Activated B cell treated with CpG ODN at 0.5 μM for 24 hours (primary cell): ENCODE measurements around the gene AGAP1. TPM values are rescaled to one million over a fixed set of nuclear protein-coding genes. Genes with fewer than 3 reads are reported as not detected.

Experiments used
- ATAC-seq: fragments of 200-7000 bp; cut with Tn5 transposase; one replicate; pipeline ENCODE4 v1.10.0; 2021; ENCODE audit warnings: low read depth, mild to moderate bottlenecking, moderate library complexity
- CTCF ChIA-PET: fragments of 350-600 bp; sonication (Branson Sonifier 250); formaldehyde crosslinking; loops from one replicate; lab custom pipeline; 2021; ENCODE audit warnings: antibody characterized with exemption; lab: Charles Lee
- POLR2A ChIA-PET: fragments of 350-600 bp; sonication (Branson Sonifier 250); formaldehyde crosslinking; loops from one replicate; lab custom pipeline; 2021; ENCODE audit warnings: antibody characterized with exemption; lab: Charles Lee
- DNase-seq: peaks from one replicate; pipeline ENCODE4 v3.0.0; 2022
- H3K27ac Mint-ChIP-seq: one replicate; pipeline ENCODE4 v1.8.0; 2020; ENCODE audit warnings: mixed read lengths
- H3K27me3 Mint-ChIP-seq: one replicate; pipeline ENCODE4 v1.8.0; 2021; ENCODE audit warnings: mixed read lengths
- H3K36me3 Mint-ChIP-seq: one replicate; pipeline ENCODE4 v1.8.0; 2021; ENCODE audit warnings: low read depth, mixed read lengths
- H3K4me1 Mint-ChIP-seq: one replicate; pipeline ENCODE4 v1.8.0; 2021; ENCODE audit warnings: mixed read lengths
- H3K4me3 Mint-ChIP-seq: one replicate; pipeline ENCODE4 v1.8.0; 2020; ENCODE audit warnings: mild to moderate bottlenecking, mixed read lengths
- H3K9me3 Mint-ChIP-seq: one replicate; pipeline ENCODE4 v1.8.0; 2020; ENCODE audit warnings: mixed read lengths
- intact Hi-C: fragments of 100-400 bp; cut with micrococcal nuclease; formaldehyde crosslinking; loops from one replicate; pipeline ENCODE4 v1.15.1; 2024
- total RNA-seq: library from RNA; stranded (reverse); gene quantifications from 2 replicates; pipeline ENCODE4 v1.2.3, GENCODE V29; 2022
- TF ChIP-seq, protein P1 (sequence below): fragments of 200-600 bp; IDR thresholded peaks from one replicate; pipeline ENCODE4 v1.8.0; 2022; ENCODE audit warnings: antibody characterized with exemption, mild to moderate bottlenecking

Gene AGAP1
- total RNA-seq, 1 donor from 2014 or later, result not detected

DNA sequence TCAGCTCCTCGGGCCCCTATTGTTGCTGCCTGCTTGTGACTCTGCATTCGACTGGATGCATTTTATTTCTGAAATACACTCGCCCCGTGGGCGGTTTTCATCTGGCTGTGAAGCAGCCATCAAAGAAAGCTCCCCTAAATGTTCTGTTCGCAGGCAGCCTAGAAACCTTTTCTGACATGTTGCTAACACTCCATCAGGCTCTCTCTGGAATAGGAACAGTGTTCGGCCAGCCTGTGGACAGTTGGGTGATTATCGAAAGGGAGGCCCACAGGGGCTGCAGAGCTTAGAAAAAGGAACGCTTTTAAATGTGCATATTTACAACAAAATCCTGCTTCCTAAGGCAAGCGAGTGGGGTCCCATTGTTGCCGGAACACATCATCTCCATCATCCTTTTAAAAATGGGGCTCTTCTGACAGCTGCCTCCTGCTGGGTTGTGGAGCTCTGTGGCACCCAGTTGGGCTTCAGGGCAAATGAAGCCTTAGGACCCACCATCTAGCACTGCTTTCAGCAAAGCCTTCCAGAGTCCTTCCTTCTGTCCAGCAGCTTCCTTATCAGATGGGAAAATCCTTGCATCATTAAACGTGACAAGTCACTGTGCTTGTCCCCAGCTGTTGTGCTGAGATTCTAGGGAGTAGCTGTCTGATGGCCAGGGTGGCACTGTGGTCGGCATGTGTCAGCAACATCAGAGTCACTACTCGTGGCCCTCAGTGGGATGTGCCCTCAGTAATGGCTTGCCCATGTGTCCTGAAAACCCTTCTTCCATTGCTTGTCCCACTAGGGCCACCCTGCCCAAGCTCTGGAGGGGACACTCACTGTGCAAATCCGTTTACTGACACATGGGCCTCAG, 571.7 kb downstream of the AGAP1 start:
- DNase-seq (no peak), ATAC-seq (no peak)
- Mint-ChIP-seq H3K27me3 (no peaks in the 10 kb centered on the region), H3K9me3 (no peaks in the 10 kb centered on the region), H3K27ac (no peak overlapping the region), H3K4me3 (no peak overlapping the region), H3K36me3 (no peaks in the 10 kb centered on the region), H3K4me1 (no peaks in the 10 kb centered on the region)
- TF ChIP-seq, protein P1, sequence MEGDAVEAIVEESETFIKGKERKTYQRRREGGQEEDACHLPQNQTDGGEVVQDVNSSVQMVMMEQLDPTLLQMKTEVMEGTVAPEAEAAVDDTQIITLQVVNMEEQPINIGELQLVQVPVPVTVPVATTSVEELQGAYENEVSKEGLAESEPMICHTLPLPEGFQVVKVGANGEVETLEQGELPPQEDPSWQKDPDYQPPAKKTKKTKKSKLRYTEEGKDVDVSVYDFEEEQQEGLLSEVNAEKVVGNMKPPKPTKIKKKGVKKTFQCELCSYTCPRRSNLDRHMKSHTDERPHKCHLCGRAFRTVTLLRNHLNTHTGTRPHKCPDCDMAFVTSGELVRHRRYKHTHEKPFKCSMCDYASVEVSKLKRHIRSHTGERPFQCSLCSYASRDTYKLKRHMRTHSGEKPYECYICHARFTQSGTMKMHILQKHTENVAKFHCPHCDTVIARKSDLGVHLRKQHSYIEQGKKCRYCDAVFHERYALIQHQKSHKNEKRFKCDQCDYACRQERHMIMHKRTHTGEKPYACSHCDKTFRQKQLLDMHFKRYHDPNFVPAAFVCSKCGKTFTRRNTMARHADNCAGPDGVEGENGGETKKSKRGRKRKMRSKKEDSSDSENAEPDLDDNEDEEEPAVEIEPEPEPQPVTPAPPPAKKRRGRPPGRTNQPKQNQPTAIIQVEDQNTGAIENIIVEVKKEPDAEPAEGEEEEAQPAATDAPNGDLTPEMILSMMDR, result no peak
- CTCF ChIA-PET, result no interaction called here
- POLR2A ChIA-PET, result no interaction called here
- intact Hi-C loops, result no loop called here

DNA sequence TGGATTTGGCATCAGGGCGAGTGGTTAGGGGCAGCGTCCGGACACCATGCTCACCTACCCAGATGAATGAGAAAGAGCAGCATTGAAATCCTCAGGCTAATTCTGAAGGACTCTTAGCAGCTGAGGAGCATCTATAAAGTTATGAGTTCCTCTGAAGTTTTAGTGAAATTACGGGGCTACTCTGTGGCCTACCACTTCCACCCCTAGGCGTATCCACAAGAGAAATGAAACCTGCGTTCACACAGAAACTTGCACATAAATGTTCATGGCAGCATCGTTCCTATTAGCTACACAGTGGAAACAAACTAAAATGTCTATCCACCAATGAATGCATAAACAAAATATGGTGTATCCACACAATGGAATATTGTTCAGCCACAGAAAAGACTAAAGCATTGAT, 576.4 kb downstream of the AGAP1 start:
- Mint-ChIP-seq H3K27ac (no peak overlapping the region), H3K36me3 (no peaks in the 10 kb centered on the region), H3K9me3 (no peaks in the 10 kb centered on the region), H3K27me3 (no peaks in the 10 kb centered on the region), H3K4me3 (no peak overlapping the region), H3K4me1 (no peaks in the 10 kb centered on the region)
- ATAC-seq (no peak), DNase-seq (no peak)
- intact Hi-C loops, result no loop called here
- TF ChIP-seq, protein P1, result no peak
- POLR2A ChIA-PET, result no interaction called here
- CTCF ChIA-PET, result no interaction called here

DNA sequence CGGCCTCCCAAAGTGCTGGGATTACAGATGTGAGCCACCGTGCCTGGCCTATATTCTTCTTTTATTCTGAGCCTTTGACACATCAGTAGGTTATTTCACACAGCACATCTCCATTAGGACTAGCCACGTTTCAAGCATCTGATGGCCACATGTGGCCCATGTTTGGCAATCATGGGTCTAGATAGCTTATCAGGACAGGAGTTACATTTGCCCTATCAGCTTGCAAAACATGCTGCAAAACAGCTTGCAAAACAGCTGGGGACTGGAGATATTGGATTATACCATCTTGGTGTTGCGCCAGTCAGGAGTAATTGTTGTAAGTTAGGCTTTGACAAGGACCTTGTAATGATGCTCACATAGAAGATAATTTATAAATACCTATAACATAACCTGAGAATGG, 579.4 kb downstream of the AGAP1 start:
- POLR2A ChIA-PET, result no interaction called here
- DNase-seq, result no peak
- no peaks in the 10 kb centered on the region for H3K9me3 Mint-ChIP-seq
- ATAC-seq, result no peak
- no peak overlapping the region for H3K27ac Mint-ChIP-seq
- no peaks in the 10 kb centered on the region for H3K36me3 Mint-ChIP-seq
- intact Hi-C loops, result no loop called here
- H3K27me3 Mint-ChIP-seq, result no peaks in the 10 kb centered on the region
- CTCF ChIA-PET, result no interaction called here
- TF ChIP-seq, protein P1, result no peak
- no peak overlapping the region for H3K4me3 Mint-ChIP-seq
- H3K4me1 Mint-ChIP-seq, result no peaks in the 10 kb centered on the region

DNA sequence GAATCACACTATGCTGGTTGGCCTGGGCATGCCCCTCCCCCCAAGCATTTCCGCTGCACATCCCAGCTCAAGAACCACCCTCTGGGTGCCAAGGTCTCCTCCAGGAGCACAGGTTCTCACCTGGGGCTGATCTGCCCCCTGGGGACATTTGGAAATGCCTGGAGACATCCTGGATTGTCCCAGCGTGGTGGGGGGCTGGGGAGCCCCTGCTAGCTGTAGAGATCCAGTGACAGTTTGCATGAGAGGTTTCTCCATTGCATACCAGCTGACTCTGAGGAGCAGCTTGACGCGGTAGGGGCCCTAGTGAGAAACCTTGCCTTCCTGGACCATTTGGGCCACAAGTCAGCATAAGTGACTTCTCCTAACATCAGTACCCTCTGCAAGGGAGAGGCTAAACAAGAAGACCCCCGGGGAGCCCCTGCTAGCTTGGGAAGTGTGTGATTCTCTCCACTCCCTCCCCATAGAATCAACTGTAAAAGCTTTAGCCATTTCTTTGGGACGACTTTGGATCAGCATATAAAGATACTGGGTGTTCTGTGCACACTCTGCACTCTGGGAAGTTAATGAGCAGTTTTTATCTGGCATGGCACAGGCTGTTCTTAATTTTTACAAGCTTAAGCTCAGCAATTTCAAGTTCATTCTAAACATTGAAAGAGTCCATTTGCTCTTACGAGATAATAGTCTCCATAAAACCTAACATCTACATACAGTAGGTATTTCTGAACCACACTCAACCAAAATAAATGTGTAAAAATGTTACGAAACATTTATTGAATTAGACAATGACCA, 580.2 kb downstream of the AGAP1 start:
- H3K27ac Mint-ChIP-seq, result no peak overlapping the region
- H3K9me3 Mint-ChIP-seq, result no peaks in the 10 kb centered on the region
- DNase-seq, result no peak
- H3K4me1 Mint-ChIP-seq, result no peaks in the 10 kb centered on the region
- H3K4me3 Mint-ChIP-seq, result no peak overlapping the region
- H3K36me3 Mint-ChIP-seq, result no peaks in the 10 kb centered on the region
- ChIA-PET POLR2A (no interaction called here), CTCF (no interaction called here)
- H3K27me3 Mint-ChIP-seq, result no peaks in the 10 kb centered on the region
- TF ChIP-seq, protein P1, result no peak
- ATAC-seq, result no peak
- intact Hi-C loops, result no loop called here

DNA sequence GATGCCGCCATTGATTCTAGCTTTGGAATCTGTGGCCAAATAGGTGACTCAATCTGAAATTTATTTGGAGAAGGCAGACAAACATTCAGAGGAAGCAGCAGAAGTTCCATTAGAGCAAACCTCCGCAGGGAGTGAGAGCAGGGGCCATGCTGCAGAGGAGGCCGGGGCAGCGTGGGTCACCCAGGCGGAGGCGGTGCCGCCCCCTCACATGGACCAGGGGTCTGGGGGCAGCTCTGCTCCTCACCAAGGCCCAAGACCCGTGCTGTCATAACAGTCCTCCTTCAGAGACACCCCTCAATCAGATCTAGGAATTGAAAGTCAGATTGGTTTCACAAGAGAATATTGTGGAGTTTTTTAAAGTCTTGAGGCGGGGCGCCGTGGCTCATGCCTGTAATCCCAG, 582.0 kb downstream of the AGAP1 start:
- ATAC-seq (no peak), DNase-seq (no peak)
- H3K9me3 Mint-ChIP-seq, result no peaks in the 10 kb centered on the region
- no peaks in the 10 kb centered on the region for H3K4me1 Mint-ChIP-seq
- ChIA-PET CTCF (no interaction called here), POLR2A (no interaction called here)
- H3K27ac Mint-ChIP-seq, result no peak overlapping the region
- TF ChIP-seq, protein P1, result no peak
- intact Hi-C loops, result no loop called here
- no peaks in the 10 kb centered on the region for H3K27me3 Mint-ChIP-seq
- no peak overlapping the region for H3K4me3 Mint-ChIP-seq
- no peaks in the 10 kb centered on the region for H3K36me3 Mint-ChIP-seq
